Fibroblast of skin of left quadriceps (primary cell): ENCODE measurements around the gene TOPBP1.
A peak's percentile ranks its signal among the peaks of the same experiment; 100 is the strongest.
"Not testable (repeated sequence)": the region's sequence is repeated elsewhere in the genome, so short reads cannot be mapped to it uniquely, and the experiment has no call there.

Experiments
- DNase-seq, 2 experiments: peaks; one replicate each; pipeline ENCODE4 v3.0.0-alpha.2; 2013; ENCODE audit warnings: low read depth in 2 of 2

TOPBP1 gene

DNA sequence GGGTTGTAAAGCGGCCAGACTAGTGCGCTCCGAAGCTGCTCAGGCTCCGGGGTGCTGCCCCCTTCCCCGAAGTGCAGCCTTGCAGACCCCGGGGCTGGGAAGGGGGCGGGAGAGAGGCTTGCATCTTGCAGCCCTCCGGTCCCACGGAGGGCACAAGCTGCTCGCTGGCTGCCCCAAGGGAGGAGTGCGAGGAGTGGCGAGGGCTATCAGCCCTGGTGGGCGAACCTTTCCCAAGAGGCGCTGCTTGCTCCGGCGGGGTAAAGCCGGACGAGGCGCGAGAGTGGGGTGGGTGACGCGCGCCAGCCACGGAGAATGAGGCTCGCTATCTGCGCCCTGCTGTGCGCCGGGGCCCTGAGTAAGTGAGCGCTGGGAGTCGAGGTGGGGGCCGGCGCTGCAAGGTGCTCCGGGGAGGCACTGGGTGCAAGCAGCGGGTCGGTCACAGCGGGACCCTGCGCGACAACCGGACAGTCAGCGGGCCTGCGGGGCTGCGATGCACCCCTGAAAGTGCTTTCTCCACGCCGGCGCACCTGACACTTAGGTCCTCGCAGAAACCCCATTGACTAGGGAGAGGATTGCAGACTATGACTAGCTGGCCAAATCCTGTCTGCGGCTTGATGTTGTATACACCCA, 12.7 kb upstream of the TOPBP1 start:
- no peak for DNase-seq

DNA sequence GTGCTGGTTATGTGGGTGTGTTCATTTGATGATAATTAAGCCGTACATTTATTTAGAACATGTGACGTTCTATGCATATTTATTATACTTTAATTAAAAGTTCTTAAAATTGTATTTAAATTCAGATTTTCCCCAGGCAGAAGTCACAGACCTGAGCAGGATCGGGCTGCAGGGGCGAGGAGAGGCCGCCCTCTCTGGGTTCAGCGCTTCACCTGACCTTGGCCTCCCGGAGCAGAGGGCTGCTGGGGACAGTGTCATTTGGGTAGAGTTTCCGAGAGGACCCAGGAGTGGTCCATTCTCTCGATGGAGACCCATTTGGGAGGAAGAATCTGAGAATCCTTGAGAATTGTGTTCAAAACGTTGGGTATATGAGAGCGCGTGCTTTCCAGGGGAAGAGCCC, 12.0 kb upstream of the TOPBP1 start:
- DNase-seq, result no peak

GRCh38 chr3:133672461-133672860, 10.7 kb upstream of the TOPBP1 start:
- DNase-seq, result no peak

DNA sequence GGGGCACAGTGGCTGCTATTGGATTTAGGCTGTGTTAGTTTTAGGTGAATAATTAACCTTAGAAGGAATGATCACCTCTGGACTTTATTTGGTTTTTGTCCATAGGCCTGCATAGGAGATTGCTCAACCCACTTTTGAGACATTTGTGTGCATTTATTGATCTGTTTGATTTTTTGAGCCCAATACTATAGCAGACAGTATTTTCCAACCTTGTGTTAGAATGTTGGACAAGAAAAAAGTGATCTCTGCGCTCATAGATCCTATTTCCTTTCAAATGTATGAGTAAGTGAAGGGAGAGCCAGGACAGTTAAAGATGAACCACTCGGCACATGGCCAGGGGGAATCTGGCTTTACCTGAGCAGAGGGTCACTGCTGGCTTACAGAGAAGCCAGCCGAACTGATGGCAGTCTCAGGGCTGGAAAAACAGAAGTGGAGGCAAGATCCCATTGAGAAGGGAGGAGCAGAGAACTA, 8.8 kb upstream of the TOPBP1 start:
- DNase-seq, result no peak

GRCh38 chr3:133669949-133670524, 8.3 kb upstream of the TOPBP1 start:
- no peak for DNase-seq

DNA sequence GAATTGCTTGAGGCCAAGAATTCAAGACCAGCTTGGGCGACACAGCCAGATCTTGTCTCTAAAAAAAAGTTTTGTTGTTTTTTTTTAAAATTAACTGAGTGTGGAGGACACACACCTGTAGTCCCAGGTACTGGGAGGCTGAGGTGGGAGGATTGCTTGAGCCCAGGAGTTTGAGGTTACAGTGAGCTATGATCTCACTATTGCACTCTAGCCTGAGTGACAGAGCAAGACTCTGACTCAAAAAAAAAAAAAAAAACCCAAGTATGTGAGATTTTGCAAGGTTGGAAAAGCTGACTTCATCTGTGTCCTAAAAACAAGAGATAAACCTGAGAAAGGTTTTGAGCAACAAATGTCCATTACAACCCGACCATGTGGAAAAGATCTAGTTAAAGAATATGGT, 5.4 kb upstream of the TOPBP1 start:
- no peak for DNase-seq

DNA sequence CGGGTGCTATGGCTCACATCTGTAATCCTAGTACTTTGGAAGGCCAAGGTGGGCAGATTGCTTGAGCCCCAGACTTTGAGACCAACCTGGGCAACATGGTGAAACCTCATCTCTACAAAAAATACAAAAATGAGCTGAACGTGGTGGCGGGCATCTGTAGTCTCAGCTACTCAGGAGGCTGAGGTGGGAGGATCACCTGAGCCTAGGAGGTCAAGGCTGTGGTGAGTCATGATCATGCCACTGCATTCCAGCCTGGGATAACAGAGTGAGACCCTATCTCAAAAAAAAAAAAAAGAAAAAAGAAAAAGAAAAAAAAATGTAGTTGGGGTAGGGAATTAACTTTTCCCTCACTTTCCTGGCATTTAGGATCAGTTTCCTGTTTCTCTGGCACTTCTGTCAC, 3.4 kb upstream of the TOPBP1 start:
- DNase-seq, result not testable (repeated sequence)

GRCh38 chr3:133663569-133664313, 2.0 kb upstream of the TOPBP1 start:
- no peak for DNase-seq

DNA sequence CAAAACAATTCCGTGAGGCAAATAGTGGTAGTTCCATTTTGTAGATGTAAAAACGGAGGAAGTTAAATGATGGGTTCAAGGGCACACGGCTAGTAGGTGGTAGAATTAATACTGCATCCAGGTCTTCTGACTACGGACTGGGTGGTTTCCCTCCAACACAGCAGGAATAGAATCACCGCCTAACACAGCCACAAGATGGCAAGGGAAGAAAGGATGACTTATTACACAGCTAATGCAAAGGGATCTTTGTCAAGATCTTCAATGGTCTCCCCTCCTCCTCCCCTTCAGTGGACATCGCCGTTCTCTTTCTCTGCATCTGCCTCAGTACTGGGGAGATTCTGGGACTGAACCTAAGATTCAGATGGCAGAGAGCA, 524 bp upstream of the TOPBP1 start:
- DNase-seq, result no peak

DNA sequence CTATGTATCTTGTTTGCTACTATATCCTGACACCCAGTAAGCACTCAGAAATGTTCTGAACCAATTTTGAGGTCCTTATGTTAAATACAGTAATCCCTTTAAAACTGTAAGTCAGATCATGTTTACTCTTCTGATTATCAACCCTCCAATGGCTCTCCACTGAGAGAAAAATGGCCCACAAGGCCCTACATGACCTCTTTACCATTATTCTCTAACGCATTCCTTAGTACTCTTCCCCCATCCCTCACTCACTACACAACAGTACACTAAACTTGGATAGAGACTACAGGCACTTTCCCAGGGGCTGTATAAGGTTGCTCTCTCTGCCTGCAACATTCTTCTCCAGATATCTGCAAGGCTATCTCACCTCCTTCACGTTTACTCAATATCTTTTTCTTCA, 1.9 kb downstream of the TOPBP1 start:
- DNase-seq, result no peak

GRCh38 chr3:133655731-133656515, 5.8 kb downstream of the TOPBP1 start:
- no peak for DNase-seq

- no peak for DNase-seq
These were observed 12.2 kb downstream of the TOPBP1 start for GRCh38 chr3:133649486-133650068.

DNA sequence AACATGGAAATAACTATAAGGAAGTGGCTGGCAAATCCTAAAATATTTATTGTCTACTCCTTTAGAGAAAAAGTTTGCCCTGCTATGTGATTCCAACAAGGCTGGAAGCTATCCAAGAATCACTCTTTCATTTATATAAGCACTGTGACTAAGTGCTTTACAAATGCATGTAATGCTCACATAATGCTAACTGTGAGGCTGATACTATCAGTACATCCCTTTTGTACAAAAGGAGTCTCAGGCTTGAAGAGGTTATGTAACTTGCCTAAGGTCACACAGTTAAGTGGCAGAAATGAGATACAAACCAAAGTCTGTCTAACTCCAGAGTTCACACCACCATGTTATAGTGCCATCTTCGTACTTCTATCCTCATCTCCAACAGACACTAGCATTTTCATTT, 17.0 kb downstream of the TOPBP1 start:
- peak; percentile 70 for DNase-seq

- no peak for DNase-seq
These were observed 18.1 kb downstream of the TOPBP1 start for GRCh38 chr3:133643611-133644010.

- no peak for DNase-seq
These were observed 20.5 kb downstream of the TOPBP1 start for GRCh38 chr3:133641254-133641653.

DNA sequence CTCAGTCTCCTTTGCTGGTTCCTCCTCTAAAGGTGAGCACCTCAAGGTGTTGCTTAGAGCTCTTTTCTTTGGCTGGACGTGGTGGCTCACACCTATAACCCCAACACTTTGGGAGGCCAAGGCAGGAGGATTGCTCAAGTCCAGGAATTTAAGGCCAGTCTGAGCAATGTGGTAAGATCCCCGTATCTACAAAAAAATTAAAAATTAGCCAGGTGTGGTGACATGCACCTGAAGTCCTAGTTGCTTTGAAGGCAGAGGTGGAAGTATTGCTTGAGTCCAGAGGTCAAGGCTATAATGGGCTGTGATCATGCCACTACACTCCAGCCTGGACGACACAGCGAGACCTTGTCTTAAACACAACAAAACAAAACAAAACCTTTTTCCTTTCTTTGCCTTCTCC, 28.3 kb downstream of the TOPBP1 start:
- DNase-seq, result no peak

DNA sequence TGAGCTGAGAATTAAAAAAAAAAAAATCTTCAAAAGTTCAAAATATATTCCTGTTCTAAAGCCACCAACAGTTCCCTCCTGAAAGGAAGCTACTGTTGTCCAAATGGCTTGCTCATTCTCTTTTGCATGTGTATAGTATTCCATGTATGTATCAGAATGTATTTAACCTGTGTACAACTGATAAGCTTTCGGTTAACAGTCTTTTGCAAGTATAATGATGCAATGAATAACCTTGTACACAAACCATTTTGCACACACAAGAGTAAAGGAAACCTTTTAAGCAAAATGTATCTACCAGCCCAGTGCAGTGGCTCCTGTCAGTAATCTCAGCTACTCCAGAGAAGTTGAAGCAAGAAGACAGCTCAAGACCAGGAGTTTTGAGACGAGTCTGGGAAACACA, 32.6 kb downstream of the TOPBP1 start:
- no peak for DNase-seq

GRCh38 chr3:133627789-133628188, 34.0 kb downstream of the TOPBP1 start:
- DNase-seq, result no peak

- no peak for DNase-seq
These were observed 41.5 kb downstream of the TOPBP1 start for GRCh38 chr3:133620066-133620784.

- DNase-seq, result no peak
These were observed 50.2 kb downstream of the TOPBP1 start for GRCh38 chr3:133611534-133611933.

- peak in 1 of 2 experiments; percentile 17 for DNase-seq
These were observed 51.7 kb downstream of the TOPBP1 start for GRCh38 chr3:133610031-133610430.
